Stimulated activated CD8-positive, alpha-beta memory T cell treated with anti-CD3 and anti-CD28 coated beads, Interleukin-4, amount 100 ng/mL, for 24 hours (primary cell): Measurements from ENCODE around the gene PON2.

ENCODE experiments used
- DNase-seq: peaks from one replicate; pipeline ENCODE4 v3.0.0-alpha.2; 2020; ENCODE audit warnings: low read depth

The PON2 gene

GRCh38 chr7:95444796-95445195 is 10.0 kb upstream of the PON2 start:
- no peak for DNase-seq

GRCh38 chr7:95441042-95441823 is 6.4 kb upstream of the PON2 start:
- DNase-seq, result no peak

- no peak for DNase-seq
Observed at GRCh38 chr7:95440394-95441038, 5.7 kb upstream of the PON2 start.

- DNase-seq, result no peak
Observed at GRCh38 chr7:95436407-95436806, 1.6 kb upstream of the PON2 start.

- DNase-seq, result no peak
Observed at GRCh38 chr7:95435422-95435780, 573 bp upstream of the PON2 start.

GRCh38 chr7:95433952-95434556 is 774 bp downstream of the PON2 start:
- no peak for DNase-seq

- DNase-seq, result no peak
Observed at GRCh38 chr7:95433129-95433528, 1.7 kb downstream of the PON2 start.

GRCh38 chr7:95432606-95433005 is 2.2 kb downstream of the PON2 start:
- DNase-seq, result no peak

GRCh38 chr7:95430864-95431263 is 4.0 kb downstream of the PON2 start:
- DNase-seq, result no peak

GRCh38 chr7:95429241-95429990 is 5.4 kb downstream of the PON2 start:
- DNase-seq, result no peak

GRCh38 chr7:95427914-95428516 is 6.8 kb downstream of the PON2 start:
- no peak for DNase-seq

- no peak for DNase-seq
Observed at GRCh38 chr7:95427166-95427565, 7.7 kb downstream of the PON2 start.

- no peak for DNase-seq
Observed at GRCh38 chr7:95425694-95426093, 9.1 kb downstream of the PON2 start.

- DNase-seq, result no peak
Observed at GRCh38 chr7:95424716-95425115, 10.1 kb downstream of the PON2 start.

GRCh38 chr7:95421847-95422444 is 12.9 kb downstream of the PON2 start:
- no peak for DNase-seq

- DNase-seq, result no peak
Observed at GRCh38 chr7:95421000-95421846, 13.6 kb downstream of the PON2 start.

- no peak for DNase-seq
Observed at GRCh38 chr7:95412075-95412474, 22.8 kb downstream of the PON2 start.

GRCh38 chr7:95411666-95412065 is 23.2 kb downstream of the PON2 start:
- no peak for DNase-seq

GRCh38 chr7:95411036-95411435 is 23.8 kb downstream of the PON2 start:
- no peak for DNase-seq

- DNase-seq, result no peak
Observed at GRCh38 chr7:95407751-95408150, 27.1 kb downstream of the PON2 start.

GRCh38 chr7:95405800-95406199 is 29.0 kb downstream of the PON2 start:
- no peak for DNase-seq
